Upper lobe of left lung (tissue), 6 donors: ENCODE measurements around the gene ZNF69. TPM values are rescaled to one million over a fixed set of nuclear protein-coding genes. Genes with fewer than 3 reads are reported as not detected.
"Not testable (repeated sequence)": the region's sequence is repeated elsewhere in the genome, so short reads cannot be mapped to it uniquely, and the experiment has no call there.

ENCODE experiments used
- ATAC-seq, 2 donors: fragments of 200-7000 bp; cut with Tn5 transposase; one replicate each; pipeline ENCODE4 v1.9.1; 2022; ENCODE audit warnings: mild to moderate bottlenecking in 2 of 2, moderate library complexity in 2 of 2; ENCODE audit not compliant: low FRiP score in 2 of 2
- DNase-seq, 2 donors: peaks; one replicate each; pipeline ENCODE4 v3.0.0-alpha.2; 2019 to 2020
- H3K27ac ChIP-seq, 4 donors: fragments of 200-600 bp; sonication (generic); one replicate each; pipeline ENCODE4 v1.5.1; 2016 to 2019
- H3K27me3 ChIP-seq, 4 donors: fragments of 200-600 bp; sonication (generic); one replicate each; pipeline ENCODE4 v1.5.1; 2017 to 2019
- H3K36me3 ChIP-seq, 4 donors: fragments of 200-600 bp; sonication (generic); one replicate each; pipeline ENCODE4 v1.5.1; 2016 to 2019
- H3K4me1 ChIP-seq, 4 donors: fragments of 200-600 bp; sonication (generic); one replicate each; pipeline ENCODE4 v1.5.1; 2018 to 2019
- H3K4me3 ChIP-seq, 4 donors: fragments of 200-600 bp; sonication (generic); one replicate each; pipeline ENCODE4 v1.5.1; 2017 to 2019; ENCODE audit warnings: mild to moderate bottlenecking in 2 of 4, moderate library complexity in 1 of 4
- H3K9me3 ChIP-seq, 4 donors: fragments of 200-600 bp; sonication (generic); one replicate each; pipeline ENCODE4 v1.5.1; 2018 to 2019
- EP300 ChIP-seq, 4 donors: sonication (generic); formaldehyde crosslinking; IDR thresholded peaks; one replicate each; pipeline ENCODE4 v1.5.1; 2017; ENCODE audit warnings: antibody characterized with exemption in 4 of 4, control low read depth in 2 of 4
- POLR2A ChIP-seq, 4 donors: fragments of 450-650 bp; IDR thresholded peaks; one replicate each; pipeline ENCODE4 v1.5.1; 2016 to 2017; ENCODE audit warnings: antibody characterized with exemption in 4 of 4, mild to moderate bottlenecking in 2 of 4
- POLR2AphosphoS5 ChIP-seq, 2 donors: sonication (generic); formaldehyde crosslinking; IDR thresholded peaks; one replicate each; pipeline ENCODE4 v1.5.1; 2017; ENCODE audit warnings: antibody characterized with exemption in 2 of 2
- WGBS, 2 donors: methylation state at CpG; one replicate each; pipeline ENCODE4 v1.1.5; 2017 to 2018; 5-methylcytosine and 5-hydroxymethylcytosine counted together
- total RNA-seq, 6 donors: library from RNA; depleted of rRNA in 4 of 6; stranded (reverse); fragments of >200 nt in 4 of 6; gene quantifications; one replicate each; pipeline versions ENCODE4 v1.1.0 to v1.2.1, GENCODE V29; 2016 to 2021
- TF ChIP-seq, protein P1 (sequence below), 6 experiments: fragments of 450-650 bp in 4 of 6; fragments of 200-600 bp in 2 of 6; sonication (generic) in 2 of 6; IDR thresholded peaks; one replicate each; pipeline ENCODE4 v1.5.1; 2016 to 2019; ENCODE audit warnings: antibody characterized with exemption in 6 of 6
- donor health status: DM: no; HTN: no; CAD: no; lungs with moderate emphysema.
- donor health status: DM: no; HTN: yes; CAD: no; lungs with severe emphysema.

Gene ZNF69
- total RNA-seq, 6 donors from 2014 or later = 10.1 to 29.3 (median 16.4) TPM

DNA sequence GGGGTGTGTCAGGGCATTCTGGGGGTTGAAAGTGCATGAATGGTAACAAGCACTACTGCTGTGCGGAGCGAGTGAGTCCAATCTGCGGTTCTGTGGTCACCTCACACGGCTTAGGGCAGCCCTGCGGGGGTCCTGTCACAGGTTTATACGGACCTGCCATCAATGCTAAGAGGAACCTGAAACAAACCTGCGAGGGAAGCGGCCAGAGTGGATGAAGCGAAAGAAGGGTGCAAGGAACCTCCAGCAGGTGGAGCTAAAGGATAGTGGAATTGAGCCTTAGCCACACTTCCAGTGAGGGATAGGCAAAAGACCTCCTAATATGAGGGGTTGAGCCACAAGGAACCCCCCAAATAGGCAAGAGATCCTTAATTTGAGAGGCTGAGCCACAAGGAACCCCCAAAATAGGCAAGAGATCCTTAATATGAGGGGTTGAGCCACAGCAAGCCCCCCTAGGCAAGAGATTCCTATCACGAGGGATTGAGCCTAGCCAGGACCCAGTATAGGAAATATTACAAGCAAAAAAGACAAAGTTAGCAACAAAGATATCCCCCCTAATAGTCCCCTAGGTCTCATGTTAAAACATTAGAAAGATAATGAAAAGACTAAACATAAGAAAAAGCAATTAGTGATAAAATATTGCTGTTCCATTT lies 6.3 kb upstream of the ZNF69 start:
- peak; percentile 78 to 80 for ATAC-seq
- Histone ChIP-seq H3K9me3 (no peaks in the 10 kb centered on the region), H3K4me3 (no peak overlapping the region), H3K36me3 (no peaks in the 10 kb centered on the region), H3K27ac (no peak overlapping the region), H3K4me1 (peaks cover 0 to 4% (median 0%) of the 10 kb centered on the region in 4 donors), H3K27me3 (no peaks in the 10 kb centered on the region)
- DNase-seq = peak in 1 of 2 donors; percentile 54
- TF ChIP-seq POLR2A (IDR thresholded peaks at IDR 0.05) = no peak
- TF ChIP-seq, protein P1, sequence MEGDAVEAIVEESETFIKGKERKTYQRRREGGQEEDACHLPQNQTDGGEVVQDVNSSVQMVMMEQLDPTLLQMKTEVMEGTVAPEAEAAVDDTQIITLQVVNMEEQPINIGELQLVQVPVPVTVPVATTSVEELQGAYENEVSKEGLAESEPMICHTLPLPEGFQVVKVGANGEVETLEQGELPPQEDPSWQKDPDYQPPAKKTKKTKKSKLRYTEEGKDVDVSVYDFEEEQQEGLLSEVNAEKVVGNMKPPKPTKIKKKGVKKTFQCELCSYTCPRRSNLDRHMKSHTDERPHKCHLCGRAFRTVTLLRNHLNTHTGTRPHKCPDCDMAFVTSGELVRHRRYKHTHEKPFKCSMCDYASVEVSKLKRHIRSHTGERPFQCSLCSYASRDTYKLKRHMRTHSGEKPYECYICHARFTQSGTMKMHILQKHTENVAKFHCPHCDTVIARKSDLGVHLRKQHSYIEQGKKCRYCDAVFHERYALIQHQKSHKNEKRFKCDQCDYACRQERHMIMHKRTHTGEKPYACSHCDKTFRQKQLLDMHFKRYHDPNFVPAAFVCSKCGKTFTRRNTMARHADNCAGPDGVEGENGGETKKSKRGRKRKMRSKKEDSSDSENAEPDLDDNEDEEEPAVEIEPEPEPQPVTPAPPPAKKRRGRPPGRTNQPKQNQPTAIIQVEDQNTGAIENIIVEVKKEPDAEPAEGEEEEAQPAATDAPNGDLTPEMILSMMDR (IDR thresholded peaks at IDR 0.05) = peak; percentile 54 to 79 (median 74)
- 13 to 24% methylated on average over 10 of the region's 10 CpGs for WGBS, 2 donors

DNA sequence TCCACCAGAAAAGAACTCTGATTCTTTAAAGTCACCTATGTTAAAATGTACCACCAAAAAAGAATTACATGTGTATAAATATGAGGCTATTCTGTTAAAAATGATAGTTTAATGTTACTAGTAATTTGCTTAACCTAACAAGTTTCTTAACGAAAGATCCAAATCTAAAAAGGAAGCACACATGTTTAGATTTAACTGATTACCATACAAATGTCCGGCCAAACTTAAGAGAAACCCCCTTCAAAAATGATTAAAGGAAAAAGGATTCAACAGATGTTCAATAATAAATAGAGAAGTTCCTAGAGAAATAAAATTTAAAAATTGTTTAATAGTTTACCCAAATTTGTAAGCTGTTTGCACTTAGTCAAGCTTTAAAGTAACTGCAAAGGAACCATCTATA lies 5.0 kb upstream of the ZNF69 start:
- DNase-seq (no peak), ATAC-seq (no peak)
- Histone ChIP-seq H3K27ac (no peak overlapping the region), H3K4me1 (peaks cover 4 to 12% (median 7%) of the 10 kb centered on the region in 4 donors), H3K36me3 (no peaks in the 10 kb centered on the region), H3K4me3 (no peak overlapping the region), H3K9me3 (no peaks in the 10 kb centered on the region), H3K27me3 (no peaks in the 10 kb centered on the region)
- WGBS, 2 donors = 45 to 48% methylated on average over 2 of the region's 2 CpGs
- no peak for TF ChIP-seq POLR2AphosphoS5 (IDR thresholded peaks at IDR 0.05)
- TF ChIP-seq, protein P1 (IDR thresholded peaks at IDR 0.05) = no peak
- TF ChIP-seq POLR2A (IDR thresholded peaks at IDR 0.05) = no peak
- TF ChIP-seq EP300 (IDR thresholded peaks at IDR 0.05) = no peak

DNA sequence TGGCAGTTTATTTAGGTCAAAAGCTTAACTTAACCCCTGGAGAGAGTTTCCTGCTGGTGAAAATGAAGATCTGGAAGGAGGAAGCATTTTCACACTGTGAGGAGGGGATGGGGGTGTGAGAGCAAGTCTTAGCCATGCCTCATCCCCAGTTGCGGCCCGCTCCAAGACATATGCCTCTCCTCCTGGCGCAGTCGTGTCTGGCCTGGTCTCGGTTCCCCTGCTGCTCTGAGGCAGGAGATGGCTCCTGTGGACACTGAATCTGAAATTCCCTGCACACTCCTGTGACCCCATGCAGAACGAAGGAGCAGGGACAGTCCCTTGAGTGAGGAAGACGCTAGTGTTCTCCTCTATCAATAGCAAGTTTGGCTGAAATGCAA lies 360 bp upstream of the ZNF69 start:
- H3K9me3 ChIP-seq = no peaks in the 10 kb centered on the region
- ATAC-seq (peak; percentile 28 to 62), DNase-seq (no peak)
- H3K27ac ChIP-seq = peak overlapping the region; percentile 77 to 92 (median 88)
- WGBS, 2 donors = 11 to 17% methylated on average over 4 to 7 of the region's 7 CpGs
- H3K4me1 ChIP-seq = peaks cover 7 to 17% (median 15%) of the 10 kb centered on the region in 4 donors
- no peaks in the 10 kb centered on the region for H3K27me3 ChIP-seq
- no peak for TF ChIP-seq POLR2A (IDR thresholded peaks at IDR 0.05)
- TF ChIP-seq, protein P1 (IDR thresholded peaks at IDR 0.05) = no peak
- no peak for TF ChIP-seq POLR2AphosphoS5 (IDR thresholded peaks at IDR 0.05)
- TF ChIP-seq EP300 (IDR thresholded peaks at IDR 0.05) = no peak
- H3K36me3 ChIP-seq = no peaks in the 10 kb centered on the region
- H3K4me3 ChIP-seq = peak overlapping the region in 3 of 4 donors; percentile 66 to 81 (median 68)

DNA sequence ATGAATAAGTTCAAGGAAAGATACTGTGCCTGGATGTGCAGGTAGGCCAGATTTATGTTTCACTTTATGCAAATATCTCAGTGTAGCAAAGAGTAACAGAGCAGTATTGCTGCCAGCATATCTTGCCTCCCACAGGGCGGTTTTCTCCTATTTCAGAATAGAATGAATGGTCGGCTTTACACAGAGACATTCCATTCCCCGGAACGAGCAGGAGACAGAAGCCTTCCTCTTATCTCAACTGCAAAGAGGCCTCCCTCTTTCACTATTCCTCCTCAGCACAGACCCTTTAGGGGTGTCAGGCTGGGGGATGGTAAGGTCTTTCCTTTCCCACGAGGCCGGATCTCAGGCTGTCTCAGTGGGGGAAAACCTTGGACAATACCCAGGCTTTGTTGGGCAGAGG lies 2.3 kb downstream of the ZNF69 start:
- not testable (repeated sequence) for H3K9me3 ChIP-seq, H3K36me3 ChIP-seq, H3K4me3 ChIP-seq, H3K27me3 ChIP-seq, H3K27ac ChIP-seq, ATAC-seq, DNase-seq
- WGBS, 2 donors = 67 to 74% methylated on average over 6 of the region's 6 CpGs
- peaks cover 7 to 17% (median 15%) of the 10 kb centered on the region in 4 donors for H3K4me1 ChIP-seq

DNA sequence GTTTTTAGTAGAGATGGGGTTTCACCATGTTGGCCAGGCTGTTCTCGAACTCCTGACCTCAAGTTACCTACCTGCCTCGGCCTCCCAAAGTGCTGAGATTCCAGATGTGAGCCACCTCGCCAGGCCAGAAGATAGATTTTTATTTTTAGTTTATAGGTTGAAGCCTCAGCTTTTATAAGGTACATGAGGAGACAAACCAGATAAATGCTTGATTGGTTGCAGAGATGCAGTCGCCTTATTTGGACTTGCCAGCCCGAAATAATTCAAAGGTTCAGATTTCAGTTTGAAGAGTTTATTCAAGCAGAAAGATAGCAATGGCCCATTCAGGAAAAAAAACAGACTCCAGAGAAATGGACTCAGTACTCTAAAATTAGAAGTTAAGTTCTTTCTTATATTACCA lies 3.1 kb downstream of the ZNF69 start:
- no peak for ATAC-seq
- Histone ChIP-seq H3K4me1 (peaks cover 7 to 17% (median 15%) of the 10 kb centered on the region in 4 donors), H3K27ac (no peak overlapping the region), H3K27me3 (no peaks in the 10 kb centered on the region), H3K9me3 (peaks cover 0 to 3% (median 0%) of the 10 kb centered on the region in 4 donors), H3K36me3 (peaks cover 0 to 4% (median 0%) of the 10 kb centered on the region in 4 donors), H3K4me3 (no peak overlapping the region)
- WGBS, 2 donors = 92 to 95% methylated on average over 5 of the region's 5 CpGs
- TF ChIP-seq POLR2A (IDR thresholded peaks at IDR 0.05) = no peak
- no peak for TF ChIP-seq POLR2AphosphoS5 (IDR thresholded peaks at IDR 0.05)
- no peak for TF ChIP-seq EP300 (IDR thresholded peaks at IDR 0.05)
- TF ChIP-seq, protein P1 (IDR thresholded peaks at IDR 0.05) = no peak
- no peak for DNase-seq
